NCI-H526 (cell line): Measurements from ENCODE around the gene LHFPL2.

Experiments used
- DNase-seq, 2 experiments: peaks; one replicate each; lab custom pipeline; 2025; lab: John Stamatoyannopoulos, UW

The LHFPL2 gene

GRCh38 chr5:78544561-78545201 is 103.9 kb downstream of the LHFPL2 start:
- DNase-seq, result no peak

DNA sequence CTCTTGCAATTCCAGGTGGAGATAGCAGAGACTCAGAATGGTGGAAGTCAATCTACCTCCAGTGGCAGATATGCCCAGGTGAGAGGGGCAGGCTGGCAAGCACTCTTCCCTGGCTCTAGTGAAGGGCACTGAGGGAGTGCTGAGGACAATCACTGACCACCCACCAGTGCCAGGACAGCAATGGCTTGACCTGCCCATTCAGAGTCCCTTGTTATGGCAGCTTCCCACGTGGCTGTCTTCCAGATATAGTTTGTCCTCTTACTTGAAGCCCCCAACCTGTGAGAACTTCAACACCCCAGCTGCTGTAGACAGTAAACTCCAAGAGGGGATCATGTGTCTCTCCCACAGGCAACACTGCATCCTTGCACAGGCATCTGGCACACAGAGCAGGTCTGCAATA is 104.7 kb downstream of the LHFPL2 start:
- DNase-seq, result no peak

GRCh38 chr5:78543292-78543691 is 105.3 kb downstream of the LHFPL2 start:
- DNase-seq, result no peak

- no peak for DNase-seq
These were observed 106.2 kb downstream of the LHFPL2 start for GRCh38 chr5:78542321-78542840.

DNA sequence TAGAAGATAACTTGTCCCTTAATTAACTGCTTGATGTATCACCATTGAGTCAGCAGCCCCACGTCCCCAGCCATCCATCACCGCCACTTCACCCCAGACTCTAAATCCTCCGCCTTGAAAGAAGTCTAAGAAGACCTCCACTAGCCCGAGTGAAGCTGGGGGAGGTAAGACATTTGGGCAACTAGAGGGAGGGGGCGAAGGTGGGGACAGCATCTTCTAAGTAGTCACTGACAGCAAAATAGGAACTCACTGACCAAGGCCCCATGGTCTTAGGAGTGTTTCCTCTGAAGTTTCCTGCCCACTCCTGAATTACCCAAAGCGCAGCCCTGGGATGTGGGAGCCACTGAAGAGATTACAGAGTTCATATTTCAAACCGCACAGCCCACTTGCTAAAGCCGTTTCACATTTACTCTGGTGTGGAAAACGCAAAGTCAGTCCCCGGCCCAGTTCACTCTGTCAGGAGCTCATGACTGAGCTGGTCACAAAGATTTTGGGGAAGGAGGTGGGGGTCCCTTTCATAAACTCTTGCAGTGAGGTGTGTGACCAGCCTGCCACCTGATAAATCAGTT is 107.4 kb downstream of the LHFPL2 start:
- DNase-seq, result no peak

- no peak for DNase-seq
These were observed 108.1 kb downstream of the LHFPL2 start for GRCh38 chr5:78540335-78541085.

GRCh38 chr5:78538240-78538850 is 110.2 kb downstream of the LHFPL2 start:
- DNase-seq, result no peak

GRCh38 chr5:78537821-78538220 is 110.8 kb downstream of the LHFPL2 start:
- peak in 1 of 2 experiments; percentile 50 for DNase-seq

DNA sequence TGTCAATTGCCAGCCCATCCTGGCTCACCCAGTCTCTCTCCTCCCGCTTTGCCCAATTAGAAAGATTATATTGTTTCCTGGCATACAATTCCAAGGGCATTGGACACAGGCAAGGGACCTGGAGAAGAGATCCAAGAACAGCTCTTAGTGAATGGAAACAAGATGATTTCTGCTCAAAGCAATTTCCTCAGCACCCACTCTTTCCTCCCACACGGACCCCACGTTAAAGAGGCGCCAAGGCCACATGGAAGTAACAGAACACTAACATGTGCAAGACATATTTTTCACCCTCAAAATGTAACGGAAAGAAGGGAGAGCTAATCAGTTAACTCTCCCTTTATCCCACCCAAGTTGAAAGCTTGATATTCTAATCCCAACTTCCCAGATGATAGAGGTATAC is 111.2 kb downstream of the LHFPL2 start:
- DNase-seq, result no peak

GRCh38 chr5:78536661-78537196 is 111.8 kb downstream of the LHFPL2 start:
- DNase-seq, result no peak

DNA sequence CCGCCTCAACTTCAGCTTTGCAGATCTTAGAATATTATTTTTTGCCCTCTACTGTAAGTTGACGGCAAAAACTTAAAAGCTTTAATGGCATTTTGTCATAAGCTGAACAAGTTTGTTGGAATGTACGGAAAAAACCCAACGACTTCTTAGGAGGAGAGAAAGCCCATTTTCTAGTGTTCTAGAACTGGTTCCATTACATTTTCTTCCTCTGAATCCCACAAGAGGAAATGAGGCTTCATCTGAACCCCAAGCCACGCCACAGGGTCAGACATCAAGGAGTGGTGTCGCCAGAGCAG is 113.7 kb downstream of the LHFPL2 start:
- DNase-seq, result no peak

DNA sequence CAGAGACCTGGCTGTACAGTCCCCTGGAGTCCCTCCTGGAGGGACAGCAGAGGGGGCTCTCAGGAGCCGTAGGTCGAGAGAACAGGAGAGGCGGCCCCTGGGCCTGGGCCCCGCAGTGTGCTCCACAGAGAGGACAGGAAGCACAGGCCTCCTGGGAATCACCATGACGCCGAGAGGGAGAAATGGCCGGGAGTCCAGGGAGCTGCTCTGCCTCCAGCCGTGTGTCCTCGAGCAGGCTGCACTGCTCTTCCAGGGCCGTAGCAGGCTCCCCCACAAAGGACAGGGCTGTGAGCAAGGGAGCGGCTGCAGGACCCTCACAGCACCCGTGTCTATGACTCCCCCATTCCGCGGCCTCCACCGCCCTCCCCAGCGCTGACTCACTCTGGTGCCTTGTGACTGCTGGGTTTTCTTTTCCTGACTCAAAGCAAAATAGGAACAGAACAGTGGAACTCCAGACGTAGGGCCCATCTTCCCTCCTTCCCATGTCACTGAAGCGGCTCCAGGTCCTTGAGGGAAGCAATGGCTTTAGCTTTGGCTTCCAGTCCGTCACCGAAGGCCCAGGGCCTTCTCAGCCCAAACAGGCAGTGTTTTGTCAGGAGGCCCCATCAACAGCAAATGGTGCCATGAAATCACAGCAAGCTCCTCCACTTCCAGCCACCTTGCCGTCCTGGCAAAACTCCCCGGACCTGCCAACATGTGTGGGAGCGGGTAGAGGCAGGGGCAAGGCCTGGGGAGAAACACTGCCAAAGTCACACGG is 114.2 kb downstream of the LHFPL2 start:
- DNase-seq, result no peak

DNA sequence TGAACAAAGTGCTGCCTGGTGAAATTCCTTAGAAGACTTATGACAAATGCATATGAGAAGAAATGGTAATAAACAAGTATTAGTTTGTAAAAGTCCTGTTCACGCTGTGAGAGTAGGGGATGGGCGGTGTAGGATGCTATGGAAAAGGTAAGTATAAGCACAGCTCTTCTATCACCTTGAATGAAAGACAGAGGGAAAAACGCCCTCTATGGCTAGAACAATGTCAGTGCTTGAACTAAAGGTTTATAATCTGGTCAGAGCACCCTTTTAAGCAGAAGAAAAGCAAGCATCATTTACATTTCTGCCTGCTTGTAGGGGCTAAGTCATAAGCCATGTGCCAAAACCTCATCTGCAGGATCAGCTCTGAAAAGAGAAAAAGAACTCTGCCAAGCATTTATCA is 115.2 kb downstream of the LHFPL2 start:
- peak; percentile 15 to 60 for DNase-seq

DNA sequence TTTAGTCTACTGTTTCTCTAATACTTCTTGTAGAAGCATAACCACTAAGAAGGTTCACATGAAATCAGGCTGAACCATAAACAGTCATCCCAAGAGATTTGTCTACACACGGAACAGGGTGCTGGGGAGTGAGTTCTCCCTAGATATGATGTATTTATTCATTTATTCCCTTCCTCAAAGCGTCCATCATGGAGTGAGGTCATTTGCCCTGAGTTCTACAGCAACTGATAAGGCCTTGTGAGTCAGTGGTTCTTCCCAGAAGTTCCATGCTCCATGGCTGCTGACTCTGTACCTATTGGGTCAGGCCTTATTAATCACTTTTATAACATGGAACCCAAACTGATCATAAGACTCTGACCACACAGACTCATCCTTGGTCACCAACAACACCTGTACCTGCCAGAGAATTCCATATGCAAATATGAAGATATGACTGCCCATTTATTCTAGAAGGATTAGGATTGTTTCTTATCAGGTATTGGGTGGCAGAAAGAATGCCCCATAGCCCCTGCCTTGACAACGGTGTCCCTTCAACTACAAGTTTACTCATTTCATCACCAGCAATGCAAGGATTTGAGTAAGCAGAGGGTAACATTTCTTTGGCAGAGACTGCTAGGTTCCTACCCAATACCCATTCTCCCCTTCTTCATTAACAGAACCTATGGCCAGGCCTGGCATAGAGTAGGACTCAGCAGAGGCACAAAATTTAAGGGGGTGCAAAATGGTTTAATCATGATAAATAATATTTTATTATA is 118.1 kb downstream of the LHFPL2 start:
- DNase-seq, result no peak

- no peak for DNase-seq
These were observed 120.6 kb downstream of the LHFPL2 start for GRCh38 chr5:78527925-78528324.

DNA sequence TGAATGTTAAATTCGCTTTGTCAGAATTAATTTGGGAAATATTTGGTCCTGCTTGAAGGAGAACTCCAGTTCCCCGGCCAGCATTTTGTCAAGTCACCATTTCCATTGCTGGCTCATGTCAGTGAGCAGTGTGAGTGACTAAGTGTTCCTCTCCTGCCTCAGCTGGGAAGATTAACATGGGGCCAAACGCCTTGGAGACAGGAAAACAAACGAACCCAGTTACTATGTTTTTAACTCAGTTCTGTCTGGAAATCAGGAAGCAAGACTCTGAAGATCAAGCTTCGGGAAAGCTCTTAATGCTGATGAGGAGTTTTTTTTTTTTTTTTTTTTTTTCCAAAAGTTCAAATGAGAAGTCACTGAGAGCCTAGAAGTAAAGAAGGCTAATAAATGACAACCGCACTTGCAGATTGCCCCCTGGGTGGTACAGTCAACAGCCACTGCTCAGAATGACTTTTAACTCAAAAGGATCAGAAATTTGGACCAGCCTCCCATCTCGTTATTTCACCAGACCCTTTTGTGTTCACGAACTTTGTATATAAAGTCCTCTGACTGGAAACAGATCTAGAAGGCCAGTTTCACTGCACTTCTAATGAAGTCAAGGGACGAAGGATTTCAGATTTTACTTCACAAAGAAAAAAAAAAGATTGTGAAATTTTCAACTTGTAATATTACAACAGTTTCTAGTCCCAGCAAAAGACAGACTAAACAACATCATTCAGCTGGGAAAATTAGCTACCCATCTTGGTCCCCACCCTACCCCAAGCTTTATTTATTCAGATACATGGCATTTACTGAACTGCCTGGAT is 121.3 kb downstream of the LHFPL2 start:
- DNase-seq, result no peak

DNA sequence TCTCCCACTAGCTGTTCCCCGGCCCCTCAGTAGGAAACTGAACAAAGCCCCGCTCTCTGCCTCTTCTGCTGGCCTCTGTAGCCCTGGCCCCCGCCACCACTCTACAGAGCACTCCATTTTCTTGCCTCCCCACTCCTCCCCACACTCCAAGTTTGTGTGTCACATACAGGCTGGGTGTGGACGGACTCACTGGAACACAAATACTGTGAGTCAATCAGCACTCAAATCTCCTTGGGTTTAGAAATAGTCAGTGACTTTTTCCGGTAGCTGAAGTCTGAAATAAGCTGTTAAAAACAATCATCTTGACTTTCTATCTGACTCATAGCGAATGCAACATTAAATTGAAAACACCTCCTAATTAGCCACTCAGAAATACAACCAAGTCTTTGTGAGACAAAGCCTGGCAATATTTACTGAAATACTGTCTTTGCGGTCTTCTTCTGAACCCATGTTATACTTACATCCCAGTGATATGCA is 122.5 kb downstream of the LHFPL2 start:
- no peak for DNase-seq

GRCh38 chr5:78523314-78524193 is 125.0 kb downstream of the LHFPL2 start:
- no peak for DNase-seq
